ENCODE measurements around the gene MZT2A. TPM values are rescaled to one million over a fixed set of nuclear protein-coding genes. Genes with fewer than 3 reads are reported as not detected.
"Not testable (repeated sequence)": the region's sequence is repeated elsewhere in the genome, so short reads cannot be mapped to it uniquely, and the experiment has no call there.

MZT2A gene, protein sequence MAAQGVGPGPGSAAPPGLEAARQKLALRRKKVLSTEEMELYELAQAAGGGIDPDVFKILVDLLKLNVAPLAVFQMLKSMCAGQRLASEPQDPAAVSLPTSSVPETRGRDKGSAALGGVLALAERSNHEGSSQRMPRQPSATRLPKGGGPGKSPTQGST
- 93.8 and 135 TPM in 2 replicates for total RNA-seq (2014; rRNA removed)
- polyA plus RNA-seq (2012) = 144 TPM

DNA sequence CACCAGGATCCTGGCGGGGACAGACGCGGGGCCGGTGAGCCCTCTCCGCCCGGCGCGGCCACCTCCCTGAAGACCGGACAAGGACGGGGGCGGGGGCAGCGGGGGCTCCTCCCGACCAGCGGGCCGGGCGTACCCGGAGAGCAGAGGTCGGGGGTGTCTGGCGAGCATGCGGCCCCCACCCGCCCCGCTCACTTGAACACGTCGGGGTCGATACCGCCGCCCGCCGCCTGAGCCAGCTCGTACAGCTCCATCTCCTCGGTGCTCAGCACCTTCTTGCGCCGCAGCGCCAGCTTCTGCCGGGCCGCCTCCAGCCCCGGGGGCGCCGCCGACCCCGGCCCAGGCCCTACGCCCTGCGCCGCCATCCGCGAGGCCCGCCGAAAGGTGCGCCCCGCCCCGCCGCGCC lies at the start of gene MZT2A:
MZT2A (minus strand) TSS at position 383 of the 403 bp plus-strand sequence; CDS start at position 362, 21 bp downstream.
- DNase-seq (ENCODE audit: low read depth) = peak; percentile 6

DNA sequence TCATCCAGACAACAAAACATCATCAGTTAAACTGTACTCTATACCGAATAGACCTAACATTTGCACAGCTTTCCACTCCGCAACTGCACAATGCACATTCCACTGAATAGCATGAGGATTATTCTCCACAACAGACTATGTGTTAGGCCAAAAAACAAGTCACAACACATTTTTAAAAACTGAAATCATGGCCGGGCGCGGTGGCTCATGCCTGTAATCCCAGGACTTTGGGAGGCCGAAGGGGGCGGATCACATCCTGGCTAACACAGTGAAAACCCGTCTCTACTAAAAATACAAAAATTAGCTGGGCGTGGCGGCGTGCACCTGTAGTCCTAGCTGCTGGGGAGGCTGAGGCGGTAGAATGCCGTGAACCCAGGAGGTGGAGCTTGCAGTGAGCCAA lies 46.7 kb upstream of the MZT2A start:
- not testable (repeated sequence) for DNase-seq (ENCODE audit: low read depth)

DNA sequence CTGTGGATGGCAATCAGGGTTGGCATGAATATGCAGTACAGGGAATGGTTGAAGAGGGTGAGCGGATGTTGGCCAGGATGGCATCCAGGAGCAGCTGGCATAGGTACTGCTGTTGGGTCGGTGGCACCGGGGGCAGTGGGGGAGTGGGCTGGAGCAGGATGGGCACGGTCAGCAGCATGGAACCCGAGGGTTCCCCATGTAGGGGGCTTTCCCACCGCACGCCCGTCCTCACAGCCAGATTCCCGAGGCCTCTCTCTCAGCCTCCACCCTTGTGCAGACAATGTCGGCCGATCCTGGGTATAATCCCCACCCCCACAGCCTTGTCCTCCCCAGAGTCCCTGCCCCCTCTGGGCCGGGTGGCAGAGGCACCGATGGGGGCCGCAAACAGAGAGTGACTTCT lies 44.6 kb upstream of the MZT2A start:
- DNase-seq (ENCODE audit: low read depth) = not testable (repeated sequence)

DNA sequence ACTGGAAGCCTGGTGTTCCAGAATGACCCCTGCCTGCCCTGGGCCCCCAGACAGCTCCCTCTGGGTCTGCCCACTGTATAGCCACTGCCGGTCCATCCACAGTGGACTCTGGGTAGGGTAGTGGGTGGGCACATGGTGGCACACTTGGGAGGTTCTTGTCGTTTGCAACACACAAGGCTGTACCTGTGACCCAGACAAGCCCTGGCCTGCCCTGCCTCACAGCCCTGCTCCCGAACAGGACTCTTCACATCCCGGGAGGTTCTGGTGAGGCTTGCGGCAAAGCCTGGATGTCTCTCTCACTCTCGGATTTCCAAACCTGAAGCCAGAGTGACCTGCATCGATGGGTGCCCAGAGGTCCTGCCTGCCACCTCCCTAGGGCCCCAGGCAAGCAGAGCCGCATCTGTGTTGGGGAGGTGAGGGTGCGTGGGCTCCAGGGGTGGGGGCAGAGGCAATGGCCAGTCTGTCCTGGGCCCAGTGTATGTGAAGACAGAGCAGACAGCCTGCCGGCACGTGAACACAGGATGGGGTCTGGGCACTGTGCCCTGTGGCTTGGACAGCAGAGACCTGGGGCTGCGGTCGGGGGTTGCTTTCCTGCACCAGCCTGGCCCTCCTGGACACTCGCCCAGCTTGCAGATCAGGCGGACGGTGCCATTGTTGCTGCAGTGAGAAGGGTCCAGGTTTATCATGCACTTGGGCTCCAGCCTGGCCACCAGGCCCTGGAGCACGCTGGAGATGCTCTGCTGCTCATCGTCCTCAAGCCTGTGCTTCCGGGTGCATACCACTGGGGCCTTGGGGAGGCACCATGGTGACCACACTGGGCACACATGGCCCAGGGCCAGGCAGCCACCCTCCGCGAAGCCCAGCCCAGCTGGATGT lies 44.0 kb upstream of the MZT2A start:
- DNase-seq (ENCODE audit: low read depth) = not testable (repeated sequence)

DNA sequence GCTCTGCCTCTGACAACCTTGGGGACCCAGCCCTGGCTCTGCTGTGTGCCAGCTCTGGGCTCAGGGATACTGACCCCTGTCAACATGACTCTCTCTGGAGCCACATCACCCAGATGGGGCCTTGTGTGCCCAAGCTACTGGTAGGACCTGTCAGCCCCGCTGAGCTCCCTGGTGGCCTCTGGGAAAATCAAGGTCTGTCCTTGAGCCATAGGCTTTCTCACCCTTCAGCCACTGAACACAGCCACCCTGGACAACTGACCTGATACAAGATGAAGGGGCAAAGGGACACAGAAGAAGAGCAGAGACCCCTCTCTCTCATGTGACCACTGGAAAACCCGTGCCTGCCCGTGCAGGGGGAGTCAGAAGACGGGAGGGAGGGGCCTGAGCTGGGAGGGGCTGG lies 43.3 kb upstream of the MZT2A start:
- DNase-seq (ENCODE audit: low read depth) = no peak

DNA sequence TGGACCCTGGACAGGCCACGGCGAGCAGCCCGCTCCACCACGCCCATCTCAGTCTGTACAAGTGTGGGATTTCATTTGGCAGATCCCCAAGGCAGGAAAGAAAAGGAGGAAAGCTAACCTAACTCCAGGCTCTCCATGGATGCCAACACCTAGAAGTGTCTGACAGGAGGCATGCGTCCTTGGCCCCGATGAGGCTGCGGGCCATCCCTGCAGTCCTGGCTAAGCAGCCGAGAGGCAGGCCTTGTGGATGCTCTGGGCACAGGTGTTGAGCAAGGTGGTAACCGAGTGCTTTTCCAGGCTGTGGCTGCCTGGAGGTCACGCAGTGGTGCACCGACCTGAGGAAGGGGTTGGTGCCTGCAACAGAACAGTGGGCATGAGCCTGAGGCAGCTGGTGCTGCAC lies 42.8 kb upstream of the MZT2A start:
- not testable (repeated sequence) for DNase-seq (ENCODE audit: low read depth)

DNA sequence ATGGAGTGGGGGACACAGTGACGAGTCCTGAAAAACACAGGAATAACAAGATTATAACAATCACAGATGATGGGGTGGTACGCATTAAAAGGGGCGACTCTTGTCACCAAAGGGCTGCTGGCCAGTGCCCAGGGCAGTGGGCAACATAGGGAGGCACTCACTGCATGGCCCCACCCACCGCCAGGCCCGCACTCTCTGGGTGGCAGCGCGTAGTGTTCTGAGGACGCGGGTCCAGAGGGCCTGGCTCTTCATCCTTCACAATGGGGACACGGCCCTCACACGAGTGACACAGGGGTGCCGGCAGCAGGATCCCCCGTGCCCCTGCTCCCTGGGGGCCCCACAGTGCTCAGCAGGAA lies 42.1 kb upstream of the MZT2A start:
- not testable (repeated sequence) for DNase-seq (ENCODE audit: low read depth)

DNA sequence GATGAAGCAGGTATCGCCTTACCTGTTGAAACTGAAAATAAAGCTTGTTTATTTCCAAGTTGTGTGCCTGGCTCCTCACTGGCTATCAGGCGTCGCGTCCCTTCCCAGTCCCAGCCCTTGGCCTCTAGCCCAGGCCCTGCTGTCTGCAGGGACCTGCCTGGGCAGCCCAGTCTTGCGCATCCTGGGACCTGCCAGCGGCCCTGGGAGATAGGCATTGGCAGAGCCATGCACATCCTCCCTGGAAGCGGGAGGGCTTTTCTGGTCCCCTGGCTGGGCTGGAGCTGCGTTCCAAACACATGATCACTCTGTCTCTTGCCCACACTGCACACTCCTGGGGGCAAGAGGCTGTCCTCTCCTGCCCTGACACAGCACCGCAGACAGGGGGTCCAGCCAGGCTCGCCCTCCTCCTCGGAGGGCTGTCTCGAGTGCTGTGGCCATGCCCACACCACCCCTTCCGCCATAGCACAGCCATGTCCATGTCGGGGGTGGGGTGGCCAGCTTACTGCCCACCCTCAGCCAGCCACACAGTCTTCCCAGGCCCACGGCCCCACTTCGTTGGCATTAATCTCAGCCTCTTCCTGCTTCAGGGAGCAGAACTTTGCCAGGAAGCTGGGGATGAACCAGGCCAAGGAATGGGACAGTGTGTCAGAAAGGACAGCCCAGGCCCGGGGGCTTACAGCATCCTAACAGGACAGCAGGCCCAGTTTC lies 41.6 kb upstream of the MZT2A start:
- DNase-seq (ENCODE audit: low read depth) = not testable (repeated sequence)

DNA sequence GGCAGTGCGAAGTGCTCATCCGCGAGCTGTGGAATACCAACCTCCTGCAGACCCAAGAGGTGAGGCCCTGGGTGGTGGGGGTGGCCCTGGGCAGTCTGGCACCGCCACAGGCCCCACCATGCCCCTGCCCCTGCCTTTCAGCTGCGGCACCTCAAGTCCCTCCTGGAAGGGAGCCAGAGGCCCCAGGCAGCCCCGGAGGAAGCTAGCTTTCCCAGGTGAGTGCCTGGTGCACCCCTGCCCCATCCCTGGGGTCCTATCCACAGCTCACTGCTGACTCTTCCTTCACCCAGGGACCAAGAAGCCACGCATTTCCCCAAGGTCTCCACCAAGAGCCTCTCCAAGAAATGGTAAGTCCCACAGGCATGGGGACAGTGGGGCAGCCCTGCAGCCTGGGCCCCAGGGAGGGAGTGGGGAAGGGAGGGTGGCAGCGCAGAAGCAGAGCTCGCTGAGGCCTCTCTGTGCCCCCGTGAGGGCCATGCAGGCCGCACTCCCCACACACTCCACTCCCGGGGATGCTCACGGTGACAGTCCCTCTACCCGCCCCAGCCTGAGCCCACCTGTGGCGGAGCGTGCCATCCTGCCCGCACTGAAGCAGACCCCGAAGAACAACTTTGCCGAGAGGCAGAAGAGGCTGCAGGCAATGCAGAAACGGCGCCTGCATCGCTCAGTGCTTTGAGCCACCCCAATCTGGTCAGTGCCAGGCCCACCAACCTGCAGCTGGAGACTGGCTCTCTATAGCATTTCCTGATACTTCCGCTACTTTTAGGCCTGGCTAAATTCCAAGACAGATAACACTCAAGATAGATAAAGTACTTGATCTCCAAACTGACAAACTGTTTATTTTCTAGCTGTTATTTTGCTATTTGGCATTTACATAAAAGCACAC lies 40.8 kb upstream of the MZT2A start:
- DNase-seq (ENCODE audit: low read depth) = not testable (repeated sequence)

DNA sequence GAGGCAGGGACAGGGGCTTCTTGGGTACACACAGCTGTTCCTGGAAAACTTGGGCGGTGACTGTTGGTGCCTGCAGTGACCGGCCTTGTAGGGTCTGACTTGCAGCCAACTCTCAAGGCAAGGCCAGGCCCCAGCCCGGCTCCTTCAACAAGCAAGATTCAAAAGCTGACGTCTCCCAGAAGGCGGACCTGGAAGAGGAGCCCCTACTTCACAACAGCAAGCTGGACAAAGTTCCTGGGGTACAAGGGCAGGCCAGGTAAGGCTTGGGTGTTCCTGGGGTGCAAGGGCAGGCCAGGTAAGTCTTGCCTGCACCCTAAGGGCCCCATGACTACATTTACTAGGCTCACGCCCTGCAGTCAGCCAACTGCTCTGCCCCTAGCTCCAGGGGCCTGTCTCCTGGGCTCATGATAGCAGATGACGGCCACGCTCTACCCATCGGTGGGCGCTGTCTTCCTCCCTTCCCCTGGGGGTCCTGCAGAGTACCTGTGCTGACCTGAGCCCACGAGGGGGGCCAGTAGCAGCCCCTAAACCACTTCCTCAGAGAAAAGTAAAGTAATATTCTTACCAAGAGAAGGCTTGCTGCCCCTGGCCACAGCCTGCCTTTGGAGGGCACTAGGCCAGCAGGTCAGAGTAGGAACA lies 39.5 kb upstream of the MZT2A start:
- not testable (repeated sequence) for DNase-seq (ENCODE audit: low read depth)

DNA sequence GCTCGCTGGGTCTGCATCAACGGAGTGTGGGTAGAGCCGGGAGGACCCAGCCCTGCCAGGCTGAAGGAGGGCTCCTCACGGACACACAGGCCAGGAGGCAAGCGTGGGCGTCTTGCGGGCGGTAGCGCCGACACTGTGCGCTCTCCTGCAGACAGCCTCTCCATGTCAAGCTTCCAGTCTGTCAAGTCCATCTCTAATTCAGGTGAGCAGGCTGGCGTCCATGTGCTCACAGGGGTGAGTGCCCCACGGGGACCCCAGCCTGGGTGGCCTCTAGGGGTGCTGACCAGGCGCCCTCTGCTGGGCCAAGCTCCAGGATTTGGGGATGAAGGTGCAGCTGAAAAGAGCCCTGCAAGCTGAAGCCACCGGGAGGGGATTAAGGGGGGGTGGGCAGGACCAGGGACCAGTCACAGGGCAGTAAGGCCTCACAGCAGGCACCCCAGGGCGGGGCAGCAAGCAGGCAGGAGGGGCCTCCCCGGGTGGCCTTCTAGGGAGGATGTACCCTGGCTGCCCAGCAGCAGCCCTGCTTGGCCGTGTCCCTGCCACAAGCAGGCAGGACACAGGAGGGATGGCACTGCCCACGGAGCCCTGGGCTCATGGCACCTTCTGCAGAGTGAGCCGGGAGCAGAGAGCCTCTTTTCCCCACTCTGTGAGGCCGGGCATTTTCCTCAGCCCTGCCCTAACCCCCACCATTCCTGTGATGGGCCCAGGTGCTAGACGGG lies 38.6 kb upstream of the MZT2A start:
- DNase-seq (ENCODE audit: low read depth) = not testable (repeated sequence)

DNA sequence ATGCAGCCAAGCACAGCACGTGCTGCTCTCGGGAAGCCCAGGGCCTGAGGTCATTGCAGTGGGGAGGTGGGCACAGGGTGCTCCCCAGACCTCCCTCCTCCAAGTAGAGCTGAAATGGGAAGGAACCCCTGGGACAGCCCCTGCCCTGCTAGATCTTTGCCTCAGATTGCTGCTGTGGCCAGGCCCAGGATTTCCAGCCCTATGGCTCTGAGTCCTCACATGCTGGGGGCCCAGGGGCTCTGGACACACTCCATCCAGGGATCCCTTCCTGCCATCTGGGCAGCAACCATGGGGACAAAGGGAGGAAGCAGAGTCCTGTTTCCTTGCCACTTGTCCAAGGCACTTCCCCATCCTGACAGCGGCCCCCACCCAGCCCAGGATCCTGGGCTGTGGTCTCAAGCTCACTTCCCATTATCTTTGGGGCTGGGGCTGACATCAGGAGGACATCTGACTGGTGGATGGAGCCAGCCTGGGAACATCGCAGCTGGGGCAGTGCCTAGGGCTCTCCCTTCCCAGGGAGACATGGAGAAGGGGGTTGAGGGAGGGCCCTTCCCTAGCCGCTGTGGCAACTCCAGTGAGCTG lies 37.8 kb upstream of the MZT2A start:
- DNase-seq (ENCODE audit: low read depth) = not testable (repeated sequence)

DNA sequence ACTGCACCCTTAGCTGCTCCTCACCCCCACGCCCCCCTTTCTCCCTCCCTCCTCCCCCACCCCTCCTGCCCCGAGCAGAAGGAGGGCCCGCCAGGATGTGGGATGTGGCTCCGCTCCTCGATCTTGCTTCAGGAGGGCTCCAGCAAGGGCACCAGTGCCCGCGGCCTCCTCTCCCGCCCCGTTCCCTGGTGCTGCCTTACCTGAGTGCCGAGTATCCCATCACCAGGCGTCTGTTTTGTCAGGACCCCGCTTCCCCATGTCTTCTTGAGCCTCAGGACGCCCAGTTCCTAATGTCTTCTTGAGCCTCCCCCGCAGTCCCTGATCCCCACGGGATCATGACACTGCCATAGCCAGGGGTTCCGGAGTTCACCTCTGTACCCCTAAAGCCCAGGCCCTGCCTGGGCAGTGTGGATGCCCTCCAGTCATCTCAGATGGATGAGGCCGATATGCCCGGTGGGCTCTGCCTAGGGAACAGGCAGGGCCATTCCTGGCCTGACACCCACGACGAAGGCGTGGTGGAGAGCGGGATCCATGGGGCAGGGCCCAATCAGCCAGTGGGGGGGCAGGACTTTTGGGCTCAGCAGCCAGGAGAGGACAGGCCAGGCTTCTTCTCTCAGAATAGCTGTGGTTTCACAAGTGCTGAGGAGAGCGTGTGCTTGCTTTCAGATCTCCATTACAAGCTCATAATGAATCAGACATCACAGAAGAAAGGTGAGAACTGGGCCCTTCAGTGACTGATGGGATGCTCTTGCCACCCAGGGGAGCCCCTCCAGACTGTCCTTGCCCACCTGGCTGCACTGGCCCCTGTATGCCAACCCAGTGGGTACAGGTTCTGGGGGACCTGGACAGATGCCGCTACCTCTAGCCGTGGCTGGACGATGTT lies 37.0 kb upstream of the MZT2A start:
- DNase-seq (ENCODE audit: low read depth) = not testable (repeated sequence)

DNA sequence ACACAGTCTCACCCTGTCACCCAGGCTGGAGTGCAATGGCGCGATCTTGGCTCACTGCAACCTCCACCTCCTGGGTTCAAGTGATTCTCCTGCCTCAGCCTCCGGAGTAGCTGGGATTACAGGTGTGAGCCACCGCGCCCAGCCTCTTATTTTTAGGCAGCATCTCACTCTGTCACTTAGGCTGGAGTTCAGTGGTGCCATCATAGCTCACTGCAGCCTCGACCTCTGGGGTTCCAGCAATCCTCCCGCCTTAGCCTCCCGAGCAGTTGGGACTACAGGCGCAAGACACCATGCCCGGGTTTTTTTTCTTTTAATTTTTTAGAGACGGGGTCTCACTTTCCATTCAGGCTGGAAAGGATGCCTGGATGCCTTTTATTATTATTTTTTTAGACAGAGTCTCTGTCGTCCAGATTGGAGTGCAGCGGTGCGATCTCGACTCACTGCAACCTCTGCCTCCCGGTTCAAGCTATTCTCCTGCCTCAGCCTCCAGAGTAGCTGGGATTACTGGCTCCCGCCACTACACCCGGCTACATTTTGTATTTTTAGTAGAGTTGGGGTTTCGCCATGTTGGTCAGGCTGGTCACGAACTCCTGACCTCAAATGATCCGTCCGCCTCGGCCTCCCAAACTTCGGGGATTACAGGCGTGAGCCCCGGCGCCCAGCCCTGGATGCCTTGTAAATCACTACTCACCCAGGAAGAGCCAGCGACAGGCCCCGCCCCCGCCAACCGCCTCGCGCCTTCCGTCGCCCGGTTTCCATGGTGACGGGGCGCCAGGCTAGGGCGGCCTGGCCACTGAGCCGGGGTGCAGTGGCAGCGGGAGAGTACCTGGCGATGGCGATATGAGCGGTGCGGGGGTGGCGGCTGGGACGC lies 35.2 kb upstream of the MZT2A start, which contains the start of gene CCDC74A:
CCDC74A (plus strand) TSS at position 758 of the 871 bp plus-strand sequence; CDS start at position 841, 83 bp downstream.
- peak; percentile 46 for DNase-seq (ENCODE audit: low read depth)

DNA sequence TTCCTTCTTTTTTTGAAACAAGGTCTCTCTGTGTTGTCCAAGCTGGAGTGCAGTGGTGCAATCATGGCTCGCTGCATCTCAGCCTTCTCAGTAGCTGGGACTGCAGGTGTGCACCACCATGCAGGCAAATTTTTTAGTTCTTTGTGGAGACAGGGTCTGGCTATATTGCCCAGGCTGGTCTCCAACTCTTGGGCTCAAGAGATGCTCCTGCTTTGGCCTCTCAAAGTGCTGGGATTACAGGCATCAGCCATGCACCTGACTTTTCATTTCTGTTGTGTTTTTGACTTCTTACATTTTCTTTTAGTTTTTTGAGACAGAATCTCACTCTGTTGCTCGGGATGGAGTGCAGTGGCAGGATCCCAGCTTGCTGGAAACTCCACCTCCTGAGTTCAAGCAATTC lies 33.1 kb upstream of the MZT2A start:
- not testable (repeated sequence) for DNase-seq (ENCODE audit: low read depth)

DNA sequence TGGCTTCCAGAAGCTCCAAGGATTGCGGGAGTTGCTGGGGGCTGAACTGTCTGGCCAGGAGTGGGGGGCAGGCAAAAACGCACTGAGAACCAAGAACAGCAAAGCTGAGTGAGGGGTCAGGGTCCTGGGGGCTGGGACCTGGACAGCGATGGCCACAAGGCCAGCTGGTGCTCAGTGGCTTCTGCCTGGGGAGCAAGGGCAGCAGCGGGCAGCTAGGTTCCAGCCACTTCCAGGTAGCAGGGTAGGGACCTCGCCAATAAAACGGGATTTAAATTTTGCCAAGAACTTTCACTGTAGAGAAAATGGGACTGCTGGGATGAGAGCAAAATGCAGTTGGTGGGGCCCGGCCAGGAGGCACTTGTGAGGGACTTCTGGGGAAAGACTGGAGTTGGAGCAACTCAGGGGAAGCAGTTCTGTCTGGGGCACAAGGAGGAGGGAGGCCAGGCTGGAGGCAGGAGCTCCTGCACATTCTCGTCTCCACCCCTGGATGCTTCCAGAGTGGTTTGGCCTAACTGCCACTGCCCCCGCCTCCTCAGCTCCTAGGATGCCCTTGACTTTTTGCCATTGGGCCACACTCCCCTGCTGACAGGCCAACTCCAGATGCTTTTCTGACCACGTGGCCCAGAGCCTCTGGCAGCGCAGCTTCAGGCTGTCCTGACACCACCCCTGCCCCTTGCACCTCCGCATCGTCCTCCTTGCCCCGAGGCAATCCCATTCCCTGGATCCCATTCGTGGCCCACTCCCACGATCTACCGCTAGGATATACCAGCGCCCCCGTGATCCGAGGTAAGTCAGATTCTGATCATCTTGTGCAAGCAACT lies 30.0 kb upstream of the MZT2A start:
- DNase-seq (ENCODE audit: low read depth) = no peak

DNA sequence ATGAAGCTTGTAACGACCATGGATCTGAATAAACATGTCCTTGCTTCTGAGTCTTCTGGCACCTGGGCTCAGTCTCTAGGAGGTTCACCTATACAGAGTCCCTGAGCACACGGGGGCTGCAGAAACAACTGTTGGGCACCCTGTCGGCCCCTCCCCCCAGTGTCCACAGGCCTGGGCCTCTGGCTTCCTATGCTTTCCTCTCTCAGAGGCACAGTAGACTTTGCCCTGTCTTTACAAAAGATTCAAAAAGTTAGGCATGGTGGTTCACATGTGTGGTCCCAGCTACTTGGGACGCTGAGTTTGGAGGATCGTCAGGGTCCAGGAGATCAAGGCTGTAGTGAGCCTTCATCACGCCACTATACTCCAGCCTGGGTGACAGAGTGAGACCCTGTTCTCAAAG lies 29.3 kb upstream of the MZT2A start:
- DNase-seq (ENCODE audit: low read depth) = not testable (repeated sequence)
